GM18909 (cell line): ENCODE results near the gene SPINT1.
"Not testable (repeated sequence)": the region's sequence is repeated elsewhere in the genome, so short reads cannot be mapped to it uniquely, and the experiment has no call there.

Source experiments
- ATAC-seq: cut with Tn5 transposase; IDR thresholded peaks from one replicate; pipeline ENCODE4 v1.9.1; 2021; ENCODE audit warnings: mild to moderate bottlenecking; ENCODE audit not compliant: unreplicated experiment, poor library complexity

The SPINT1 gene

DNA sequence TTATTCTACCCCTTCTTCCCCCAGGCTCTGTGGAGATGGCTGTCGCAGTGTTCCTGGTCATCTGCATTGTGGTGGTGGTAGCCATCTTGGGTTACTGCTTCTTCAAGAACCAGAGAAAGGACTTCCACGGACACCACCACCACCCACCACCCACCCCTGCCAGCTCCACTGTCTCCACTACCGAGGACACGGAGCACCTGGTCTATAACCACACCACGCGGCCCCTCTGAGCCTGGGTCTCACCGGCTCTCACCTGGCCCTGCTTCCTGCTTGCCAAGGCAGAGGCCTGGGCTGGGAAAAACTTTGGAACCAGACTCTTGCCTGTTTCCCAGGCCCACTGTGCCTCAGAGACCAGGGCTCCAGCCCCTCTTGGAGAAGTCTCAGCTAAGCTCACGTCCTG lies 12.9 kb downstream of the SPINT1 start:
- ATAC-seq: no peak

DNA sequence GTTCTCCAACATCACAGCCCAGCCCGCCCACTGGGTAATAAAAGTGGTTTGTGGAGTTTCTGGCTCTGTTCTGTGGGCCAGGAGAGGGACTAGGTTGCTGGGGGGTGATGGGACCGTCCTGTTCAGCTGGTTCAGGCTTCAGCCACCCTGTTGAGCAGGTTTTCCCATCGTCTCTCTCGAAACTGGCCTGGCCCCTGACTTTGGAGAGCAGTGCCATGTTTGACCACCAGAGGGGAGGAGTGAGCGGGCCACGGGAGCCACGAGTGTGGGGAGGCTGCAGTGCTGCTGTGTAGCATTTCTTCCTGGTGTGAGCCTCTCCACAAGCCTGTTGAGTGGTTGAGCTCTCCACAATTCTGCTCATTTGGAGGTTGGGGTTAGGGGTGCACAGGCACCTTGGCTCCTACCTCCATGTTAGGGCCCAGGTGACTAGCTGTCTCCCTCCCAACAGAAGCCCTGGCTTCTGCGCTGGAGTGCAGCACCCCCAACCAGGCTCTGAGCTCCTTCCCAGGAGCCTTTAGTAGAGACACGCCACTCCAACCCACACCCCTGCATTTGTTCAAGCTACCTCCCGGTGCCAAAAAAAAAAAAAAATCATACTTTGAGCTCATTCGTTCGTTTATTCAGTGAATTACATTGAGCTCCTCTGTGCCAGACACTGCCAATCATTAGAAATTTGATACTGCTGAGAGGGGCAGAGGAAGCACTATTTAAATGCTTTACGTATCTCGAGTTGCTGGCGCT lies 13.9 kb downstream of the SPINT1 start:
- peak; percentile 69 for ATAC-seq

DNA sequence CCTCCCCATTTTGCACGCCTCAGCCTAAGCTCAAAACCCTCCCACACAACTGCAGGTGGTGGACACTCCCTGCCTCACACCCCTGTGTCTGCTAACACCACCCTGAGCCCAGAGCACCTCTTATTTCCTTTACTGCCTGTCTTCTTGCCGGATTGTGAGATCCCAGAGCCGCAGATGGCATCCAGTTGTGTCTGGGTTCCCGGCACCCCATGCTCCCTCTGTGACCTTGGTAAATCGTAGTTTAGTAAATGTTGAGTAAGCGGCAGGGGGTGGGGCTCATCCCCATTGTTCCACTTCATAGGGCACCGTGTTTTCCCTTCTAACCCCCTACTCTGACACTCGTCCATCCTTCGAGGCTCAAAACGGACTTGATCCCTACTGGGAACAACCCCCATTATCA lies 14.9 kb downstream of the SPINT1 start:
- no peak for ATAC-seq

DNA sequence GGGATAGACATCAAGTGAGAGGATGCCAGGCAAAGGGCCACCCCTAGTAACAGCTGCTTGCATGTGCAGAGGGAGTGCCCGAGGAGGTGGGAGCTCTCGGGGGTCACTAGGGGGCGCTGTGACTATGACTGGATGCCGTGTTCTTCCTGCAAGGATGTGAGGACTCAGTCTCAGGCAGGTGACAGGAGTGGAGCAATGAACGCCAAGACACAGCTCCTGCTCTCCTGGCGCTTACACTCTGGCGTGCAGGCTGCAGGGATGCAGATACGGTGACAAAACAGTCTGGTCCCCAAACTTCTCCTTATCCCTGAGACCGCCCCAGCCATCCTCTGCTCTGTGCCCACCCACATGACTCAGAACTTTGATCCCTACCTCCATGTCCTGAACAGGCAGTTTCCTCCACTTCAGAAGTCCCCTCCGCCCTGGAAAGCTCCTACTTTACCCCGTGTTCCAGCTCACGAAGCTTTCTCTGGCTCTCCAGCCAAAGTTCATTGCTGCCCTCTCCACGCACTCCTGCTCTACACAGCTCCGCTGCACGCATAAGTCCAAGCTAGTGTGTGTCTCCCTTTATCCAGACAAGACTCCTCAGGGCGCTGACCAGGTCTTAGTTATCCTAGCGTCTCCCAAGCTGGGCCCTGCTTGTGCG lies 15.5 kb downstream of the SPINT1 start:
- peak; percentile 46 for ATAC-seq

DNA sequence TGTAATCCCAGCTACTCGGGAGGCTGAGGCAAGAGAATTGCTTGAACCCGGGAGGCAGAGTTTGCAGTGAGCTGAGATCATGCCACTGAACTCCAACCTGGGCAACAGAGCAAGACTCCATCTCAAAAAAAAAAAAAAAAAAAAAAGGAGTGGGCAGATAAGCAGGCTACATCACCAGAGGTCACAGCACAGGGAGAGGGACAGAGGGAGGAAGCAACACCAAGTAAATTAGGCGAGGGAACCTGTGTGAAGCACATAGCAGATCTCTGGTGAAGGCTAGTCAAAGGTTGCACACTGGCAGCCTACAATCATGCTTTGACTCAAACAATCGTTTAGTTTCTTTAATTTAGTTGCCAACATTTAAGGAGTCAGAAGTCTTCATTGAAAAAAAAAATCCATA lies 17.3 kb downstream of the SPINT1 start:
- not testable (repeated sequence) for ATAC-seq

DNA sequence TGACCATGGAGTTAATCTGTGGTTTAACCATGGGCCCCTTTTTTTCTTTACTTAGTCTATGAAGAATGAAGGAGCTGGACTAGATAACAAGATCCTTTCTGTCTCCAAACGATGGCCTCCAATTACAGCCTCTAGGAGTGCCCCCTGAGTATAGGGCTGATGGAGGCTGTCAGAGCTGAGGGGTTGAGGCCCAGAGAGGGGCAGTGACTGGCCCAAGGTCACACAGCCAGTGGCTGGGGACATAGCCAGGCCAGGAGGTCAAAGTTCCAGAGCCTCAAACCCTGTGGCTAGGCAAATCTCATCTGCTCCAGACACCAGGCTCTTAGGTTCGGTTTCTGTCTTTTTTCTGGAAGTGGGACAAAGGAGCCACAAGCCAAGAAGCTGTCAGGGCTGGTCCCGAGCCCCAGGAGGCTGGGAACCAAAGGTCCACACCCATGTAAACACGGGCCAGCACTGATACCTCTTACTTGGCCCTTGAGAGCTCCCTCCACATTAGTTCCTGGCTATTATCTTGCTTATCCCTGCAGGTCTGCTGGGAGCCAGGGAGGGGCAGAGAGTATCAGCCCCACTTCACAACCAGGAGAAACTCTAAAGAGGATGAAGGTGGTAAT lies 19.9 kb downstream of the SPINT1 start:
- ATAC-seq: no peak

DNA sequence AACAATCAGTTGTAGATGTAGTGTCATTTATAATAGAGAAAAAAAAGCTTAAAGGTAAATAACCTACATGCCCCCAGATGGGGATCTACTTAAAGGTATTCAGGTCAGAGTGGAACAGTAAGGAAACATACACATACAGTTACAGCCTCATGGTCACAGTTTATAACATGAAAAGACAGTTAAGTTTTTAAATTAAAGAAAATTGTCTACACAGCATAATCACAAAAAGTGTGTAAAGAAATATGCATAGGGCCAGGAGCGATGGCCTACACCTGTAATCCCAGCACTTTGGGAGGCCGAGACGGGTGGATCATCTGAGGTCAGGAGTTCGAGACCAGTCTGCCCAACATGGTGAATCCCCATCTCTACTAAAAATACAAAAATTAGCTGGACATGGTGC lies 23.4 kb downstream of the SPINT1 start:
- ATAC-seq: no peak

DNA sequence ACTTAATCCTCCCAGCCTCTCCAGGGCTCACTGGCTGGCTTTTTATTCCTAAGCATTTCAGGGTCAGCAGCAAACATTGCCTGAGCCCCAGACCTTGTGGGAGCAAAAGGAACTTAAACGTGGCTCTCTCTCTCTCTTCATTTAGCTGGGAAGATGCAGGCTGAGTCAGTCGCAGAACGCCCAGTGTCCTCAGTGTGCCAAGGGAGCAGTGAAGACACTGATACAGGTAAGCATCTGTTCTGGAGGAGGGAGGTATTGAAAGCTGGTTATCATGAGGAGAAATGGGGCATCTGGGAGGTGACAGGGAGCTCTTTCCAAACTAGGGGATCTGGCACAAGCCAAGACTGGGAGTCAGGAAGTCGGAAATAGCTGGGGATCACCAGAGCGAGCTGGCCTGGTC lies 25.8 kb downstream of the SPINT1 start:
- no peak for ATAC-seq

DNA sequence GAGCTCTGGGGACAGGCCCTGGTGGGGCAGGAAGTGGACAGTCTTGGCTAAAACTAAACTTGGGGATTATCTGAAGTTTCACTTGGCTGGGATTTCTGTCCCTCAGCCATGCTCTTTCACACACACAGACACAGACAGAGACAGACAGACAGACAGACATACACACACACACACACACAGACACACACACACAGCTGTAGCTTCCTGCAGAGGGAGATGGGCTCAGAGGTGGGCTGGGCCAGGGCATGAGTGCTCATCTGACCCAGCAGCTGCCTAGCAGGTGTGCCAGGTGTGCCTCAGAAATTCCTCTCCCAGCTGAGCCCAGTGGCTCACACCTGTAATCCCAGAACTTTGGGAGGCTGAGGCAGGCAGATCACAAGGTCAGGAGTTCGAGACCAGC lies 26.9 kb downstream of the SPINT1 start:
- no peak for ATAC-seq

DNA sequence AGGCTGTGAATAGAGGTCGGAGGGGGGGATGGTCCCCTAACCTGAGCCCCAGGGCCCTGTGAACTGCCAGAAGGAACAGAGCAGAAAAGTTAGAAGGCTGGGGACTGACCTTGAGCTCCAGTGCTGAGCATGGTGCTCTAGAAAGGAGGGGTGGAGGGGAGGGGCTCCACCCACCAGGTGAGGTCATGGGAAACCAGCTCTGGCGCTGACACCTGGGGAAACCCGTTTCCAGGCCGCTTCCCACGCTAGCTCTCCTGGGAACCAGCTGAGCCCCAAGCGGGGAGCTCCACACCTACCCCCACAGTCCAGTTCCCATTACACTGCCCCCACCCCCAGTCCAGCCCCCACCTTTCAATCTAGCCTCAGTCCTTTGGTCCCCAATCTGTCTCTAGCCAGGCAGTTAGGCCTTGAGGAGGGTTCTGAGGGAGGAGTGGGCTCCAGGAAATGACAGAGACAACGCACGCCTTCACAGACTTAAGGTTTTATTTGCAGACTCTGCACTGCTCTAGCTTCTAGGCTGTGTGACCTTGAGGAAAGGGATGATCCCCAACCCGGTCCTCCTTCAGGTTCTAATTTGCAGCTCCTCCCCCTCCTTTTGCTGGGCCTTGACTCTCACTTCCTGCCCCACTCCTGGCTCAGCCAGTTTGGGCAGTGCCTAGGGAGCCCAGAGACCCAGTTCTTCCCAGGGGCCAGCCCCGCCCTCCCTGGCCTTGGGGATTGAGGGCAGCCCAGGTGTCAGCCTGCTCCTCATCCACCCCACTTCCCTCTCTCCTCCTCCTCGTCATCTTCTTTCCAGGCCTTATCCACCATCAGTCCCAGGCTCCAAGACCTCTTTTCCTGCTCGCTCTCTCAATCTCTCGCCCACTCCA lies 28.1 kb downstream of the SPINT1 start:
- peak; percentile 49 for ATAC-seq

DNA sequence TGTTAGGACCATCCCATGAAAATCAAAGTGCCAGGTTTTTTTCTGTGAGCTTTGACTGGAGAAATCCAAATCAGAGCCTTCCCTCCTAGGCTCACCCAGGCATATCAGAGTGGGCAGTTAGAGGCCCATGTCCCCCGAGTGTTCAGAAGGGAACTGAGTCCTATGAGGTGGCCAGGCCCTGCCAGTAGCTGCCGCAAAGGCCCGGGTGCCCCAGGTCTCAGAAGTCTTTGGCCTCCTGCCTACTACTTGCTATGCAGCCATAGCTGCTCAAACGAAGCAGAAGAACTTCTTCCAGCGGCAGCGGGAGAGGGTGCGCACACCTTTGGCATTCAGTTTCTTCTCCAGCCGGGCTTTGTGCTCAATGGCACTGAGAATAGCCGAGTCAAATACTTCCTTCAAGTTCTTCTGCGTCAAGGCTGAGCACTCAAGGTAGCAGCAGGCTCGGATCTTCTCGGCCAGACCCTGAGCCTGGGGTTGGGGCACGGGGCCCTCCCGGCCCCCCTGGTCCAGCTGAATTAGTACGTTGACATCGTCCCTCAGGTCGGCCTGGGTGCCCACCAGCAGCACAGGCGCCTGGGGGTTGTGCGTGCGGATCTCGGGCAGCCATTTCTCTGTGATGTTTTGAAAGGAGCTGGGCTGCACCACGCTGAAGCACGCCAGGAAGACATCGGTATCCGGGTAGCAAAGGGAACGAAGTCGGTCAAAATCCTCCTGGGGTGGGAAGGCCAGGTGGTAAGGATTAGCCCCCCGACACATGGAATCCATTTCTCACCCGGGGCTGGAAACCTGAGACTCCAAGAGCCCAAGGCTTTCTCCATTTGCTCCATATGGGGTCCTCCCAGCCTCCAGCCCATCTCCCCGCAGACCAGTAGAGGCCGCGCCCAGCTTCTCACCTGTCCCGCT lies 29.2 kb downstream of the SPINT1 start:
- ATAC-seq: no peak

DNA sequence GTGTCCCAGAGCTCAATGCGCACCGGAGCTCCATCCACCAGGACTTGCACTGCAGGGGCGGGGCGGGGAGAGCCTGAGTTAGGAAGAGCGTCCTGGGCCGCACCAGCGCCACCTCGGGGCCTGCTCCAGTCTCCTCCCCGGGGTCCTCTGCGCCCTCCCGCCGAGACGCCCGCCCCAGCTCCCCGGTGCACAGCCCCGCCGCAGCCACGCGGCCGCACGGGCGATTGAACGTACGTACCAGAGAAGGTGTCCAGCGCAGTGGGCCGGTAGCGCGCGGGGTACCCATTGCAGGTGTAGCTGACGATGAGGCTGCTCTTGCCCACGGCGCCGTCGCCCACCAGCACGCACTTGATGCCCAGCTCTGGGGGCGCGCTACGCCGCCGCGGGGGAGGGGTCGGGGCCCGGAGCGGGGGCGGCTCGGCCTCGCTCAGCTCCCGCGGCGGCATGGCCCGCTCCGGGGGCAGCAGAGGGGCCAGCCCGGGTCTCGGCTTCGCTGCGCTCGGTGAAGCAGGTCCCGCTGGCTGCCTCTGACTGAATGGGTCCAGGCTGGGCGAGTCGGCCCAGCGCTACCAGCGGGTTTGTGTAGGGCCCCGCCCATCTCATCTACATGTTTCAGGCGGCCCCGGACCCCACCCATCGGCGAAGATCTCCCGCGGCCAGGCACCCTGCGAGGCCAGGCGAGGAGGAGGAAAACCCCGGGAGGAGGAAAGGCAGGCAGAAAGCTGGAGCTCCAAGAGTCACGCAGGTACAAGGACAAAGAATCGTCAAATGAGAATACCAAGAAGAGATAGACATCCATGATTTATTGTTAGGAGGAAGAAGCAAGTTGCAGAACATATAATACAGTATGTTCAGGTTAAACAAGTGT lies 30.1 kb downstream of the SPINT1 start, which contains the start of gene RHOV:
Gene RHOV, minus strand, starts transcription at position 541 of the 868 bp plus-strand sequence. Its CDS starts 95 bp downstream, at position 446.
- peak; percentile 58 for ATAC-seq

DNA sequence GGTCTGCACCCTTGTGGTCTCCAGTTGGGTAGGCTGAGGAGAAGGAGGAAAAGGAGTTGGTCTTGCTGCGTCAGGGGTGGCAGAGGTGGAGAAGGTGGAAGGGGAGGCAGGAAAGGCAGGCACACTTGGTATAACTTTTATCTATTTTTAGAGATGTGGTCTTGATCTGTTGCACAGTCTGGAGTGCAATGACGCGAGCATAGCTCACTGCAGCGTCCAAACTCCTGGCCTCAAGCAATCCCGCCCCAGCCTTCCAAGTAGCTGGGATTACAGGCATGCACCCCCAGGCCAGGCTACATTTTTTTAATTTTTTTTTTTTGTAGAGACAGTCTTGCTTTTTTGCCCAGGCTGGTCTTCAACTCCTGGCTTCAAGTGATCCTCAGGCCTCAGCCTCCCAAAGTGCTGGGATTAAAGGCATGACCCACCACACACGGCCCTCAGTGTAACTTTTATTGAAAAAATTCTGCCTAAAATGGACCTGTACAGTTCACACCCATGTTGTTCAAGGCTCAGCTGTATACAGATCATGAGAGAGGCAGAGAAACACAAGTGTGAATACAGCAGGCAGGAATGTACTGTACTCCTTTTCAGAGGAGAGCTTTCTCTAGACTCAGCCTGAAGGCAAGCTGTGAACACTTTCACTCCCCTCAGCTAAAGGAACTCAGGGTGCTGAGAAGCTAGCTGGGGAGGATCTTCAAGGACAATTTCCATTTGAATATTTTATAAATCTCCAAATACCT lies 32.3 kb downstream of the SPINT1 start:
- ATAC-seq: no peak

DNA sequence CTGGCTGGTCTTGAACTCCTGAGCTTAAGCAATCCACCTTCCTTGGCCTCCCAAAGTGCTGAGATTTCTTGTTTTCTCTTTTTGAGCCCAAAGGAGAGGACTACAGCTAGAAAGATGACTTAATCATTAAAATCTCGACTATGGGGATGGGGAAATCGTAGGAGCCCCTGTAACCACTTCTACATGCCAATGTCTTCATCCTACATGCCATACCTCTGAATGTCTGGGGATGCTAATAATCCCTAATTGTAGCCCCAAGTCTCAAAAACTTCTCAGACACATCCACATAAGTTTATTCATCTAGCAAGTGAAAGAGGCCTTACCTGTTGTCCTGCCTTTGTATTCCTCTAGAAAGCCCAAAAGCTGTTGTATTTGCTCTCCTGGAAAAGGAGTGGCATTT lies 33.8 kb downstream of the SPINT1 start:
- no peak for ATAC-seq

DNA sequence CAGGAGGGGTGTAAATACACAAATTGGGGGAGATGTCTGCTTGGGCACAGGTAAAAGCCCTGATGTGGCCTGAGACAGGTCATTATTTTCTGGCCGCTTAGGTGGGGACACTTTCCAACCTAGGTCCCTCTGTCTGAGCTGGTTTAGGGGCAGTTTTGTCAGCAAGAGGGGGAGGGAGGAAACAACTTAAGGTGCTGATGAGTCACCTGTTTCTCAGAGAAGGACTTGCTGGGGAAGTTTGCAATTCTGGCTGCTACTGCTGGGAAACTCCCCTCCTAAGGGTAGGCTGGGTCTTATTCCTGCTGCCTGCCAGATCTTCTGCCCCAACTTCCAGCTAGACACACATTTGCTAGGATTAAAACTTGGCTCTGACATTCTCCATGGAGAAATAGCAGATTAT lies 34.9 kb downstream of the SPINT1 start:
- ATAC-seq: no peak

DNA sequence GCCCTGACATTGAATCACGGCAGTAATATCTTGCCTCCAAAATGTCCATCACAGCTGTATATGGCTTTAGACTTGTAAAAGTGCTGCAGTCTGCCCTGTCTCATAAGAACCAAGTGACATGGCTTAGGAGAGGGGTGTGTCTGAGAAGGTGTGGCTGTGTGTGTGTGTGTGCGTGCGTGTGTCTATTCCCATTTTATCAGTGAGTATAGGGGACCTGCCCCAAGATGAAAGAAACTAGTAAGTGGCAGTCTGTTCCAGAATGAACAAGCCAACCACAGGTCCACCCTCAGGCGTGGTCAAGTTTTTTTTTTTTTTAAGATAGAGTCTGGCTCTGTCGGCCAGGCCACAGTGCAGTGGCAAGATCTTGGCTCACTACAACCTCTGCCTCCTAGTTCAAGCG lies 35.8 kb downstream of the SPINT1 start:
- no peak for ATAC-seq

DNA sequence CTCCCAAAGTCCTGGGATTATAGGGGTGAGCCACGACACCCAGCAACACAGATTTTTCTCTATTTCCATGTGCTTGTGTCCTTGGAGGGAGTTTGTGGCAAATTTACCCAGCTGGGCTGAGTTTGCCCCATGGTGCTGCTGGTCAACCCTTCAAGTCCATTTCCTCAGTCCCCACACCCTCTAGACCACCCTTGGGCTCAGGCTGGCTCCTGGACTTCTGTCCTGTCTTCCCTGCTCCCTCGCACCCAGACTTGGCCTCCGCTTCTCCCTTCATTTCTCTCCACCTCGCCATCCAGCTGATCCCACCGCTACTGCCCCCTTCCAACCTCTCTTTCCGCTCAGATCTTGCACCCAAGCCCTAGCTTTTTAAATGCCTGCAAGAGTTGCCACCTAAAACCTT lies 37.5 kb downstream of the SPINT1 start:
- no peak for ATAC-seq

DNA sequence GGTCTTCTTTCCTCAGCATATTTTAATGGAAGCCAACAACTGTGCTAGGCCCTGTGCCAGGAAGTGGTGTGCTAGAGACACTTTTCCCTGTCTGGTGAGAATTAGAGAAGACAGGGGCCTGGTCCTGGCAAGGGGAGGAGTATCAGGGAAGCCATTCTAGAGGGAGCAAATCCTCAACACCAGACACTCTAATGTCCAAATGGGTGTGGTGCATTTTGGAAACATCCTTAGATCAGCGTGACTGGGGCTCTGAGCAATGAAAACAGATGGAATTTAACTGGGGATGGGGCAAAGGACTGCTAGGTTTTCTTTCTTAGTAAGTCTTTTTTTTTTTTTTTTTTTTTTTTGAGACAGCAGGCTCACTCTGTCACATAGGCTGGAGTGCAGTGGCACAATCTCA lies 42.7 kb downstream of the SPINT1 start:
- ATAC-seq: no peak
